Fibroblast of mammary gland (primary cell): ENCODE measurements around the gene DDIT4.
A peak's percentile ranks its signal among the peaks of the same experiment; 100 is the strongest.

ENCODE experiments used
- DNase-seq: peaks from one replicate; pipeline ENCODE4 v3.0.0-alpha.2; 2010; ENCODE audit warnings: low read depth
- H3K4me3 ChIP-seq: 2 replicates; pipeline ENCODE4 v1.5.1; 2011; ENCODE audit warnings: low read depth, mild to moderate bottlenecking, low read length, moderate library complexity; ENCODE audit not compliant: control insufficient read depth
- TF ChIP-seq, protein P1 (sequence below): conservative IDR thresholded peaks from 2 replicates; pipeline ENCODE4 v1.5.1; 2011; ENCODE audit warnings: low read depth, low read length, inconsistent platforms; ENCODE audit not compliant: control insufficient read depth, insufficient read depth

Gene DDIT4

DNA sequence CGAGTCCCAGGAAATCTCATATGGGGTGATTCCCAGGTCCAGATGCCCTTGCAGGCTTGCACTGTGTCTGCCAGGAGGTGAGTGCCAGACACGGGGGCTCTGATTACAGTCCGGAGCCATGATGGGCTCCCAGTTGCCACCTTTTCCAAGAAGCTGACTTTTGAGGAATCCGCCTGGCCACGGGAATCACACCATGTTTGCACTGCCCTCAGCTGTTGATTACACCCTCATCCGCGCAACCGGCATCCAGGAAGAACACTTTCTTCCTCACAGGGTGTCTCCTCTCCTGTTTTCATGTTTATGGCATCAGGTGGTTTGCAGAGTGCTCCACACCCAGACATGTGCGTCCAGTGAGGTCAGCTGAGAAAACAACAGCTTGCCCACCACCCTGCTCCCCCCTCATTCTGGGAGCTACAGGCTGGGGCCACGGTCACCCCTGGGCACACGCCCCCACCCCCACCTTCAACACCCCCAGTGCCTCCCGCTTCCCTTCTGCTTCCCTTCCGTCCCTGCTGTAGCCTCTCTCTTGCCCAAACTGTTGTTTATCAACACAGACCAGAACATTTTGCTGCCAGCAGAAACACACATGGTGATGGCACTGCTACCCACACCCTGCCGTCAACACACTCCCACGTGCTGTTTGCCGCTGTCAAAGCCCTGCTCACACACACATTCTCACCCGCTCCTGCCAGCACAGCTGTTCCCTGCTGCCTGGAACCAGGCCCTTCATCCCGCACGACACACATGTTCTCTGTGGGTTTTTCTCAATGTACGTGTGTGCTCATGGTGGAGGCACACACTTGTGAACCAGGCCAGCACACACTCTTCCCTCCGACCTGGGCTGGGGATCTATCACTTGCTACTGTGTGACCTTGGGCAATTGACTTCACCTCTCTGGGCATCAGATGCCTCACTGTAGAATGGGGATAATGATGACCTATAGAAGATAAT lies 35.8 kb downstream of the DDIT4 start:
- peak; percentile 60 for DNase-seq
- TF ChIP-seq, protein P1, sequence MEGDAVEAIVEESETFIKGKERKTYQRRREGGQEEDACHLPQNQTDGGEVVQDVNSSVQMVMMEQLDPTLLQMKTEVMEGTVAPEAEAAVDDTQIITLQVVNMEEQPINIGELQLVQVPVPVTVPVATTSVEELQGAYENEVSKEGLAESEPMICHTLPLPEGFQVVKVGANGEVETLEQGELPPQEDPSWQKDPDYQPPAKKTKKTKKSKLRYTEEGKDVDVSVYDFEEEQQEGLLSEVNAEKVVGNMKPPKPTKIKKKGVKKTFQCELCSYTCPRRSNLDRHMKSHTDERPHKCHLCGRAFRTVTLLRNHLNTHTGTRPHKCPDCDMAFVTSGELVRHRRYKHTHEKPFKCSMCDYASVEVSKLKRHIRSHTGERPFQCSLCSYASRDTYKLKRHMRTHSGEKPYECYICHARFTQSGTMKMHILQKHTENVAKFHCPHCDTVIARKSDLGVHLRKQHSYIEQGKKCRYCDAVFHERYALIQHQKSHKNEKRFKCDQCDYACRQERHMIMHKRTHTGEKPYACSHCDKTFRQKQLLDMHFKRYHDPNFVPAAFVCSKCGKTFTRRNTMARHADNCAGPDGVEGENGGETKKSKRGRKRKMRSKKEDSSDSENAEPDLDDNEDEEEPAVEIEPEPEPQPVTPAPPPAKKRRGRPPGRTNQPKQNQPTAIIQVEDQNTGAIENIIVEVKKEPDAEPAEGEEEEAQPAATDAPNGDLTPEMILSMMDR, result no peak
- H3K4me3 ChIP-seq, result no peak overlapping the region

GRCh38 chr10:72310241-72310633 lies 36.5 kb downstream of the DDIT4 start:
- peak; percentile 36 for DNase-seq
- no peak overlapping the region for H3K4me3 ChIP-seq
- TF ChIP-seq, protein P1, result no peak

GRCh38 chr10:72310636-72311035 lies 36.9 kb downstream of the DDIT4 start:
- TF ChIP-seq, protein P1, result no peak
- no peak overlapping the region for H3K4me3 ChIP-seq
- no peak for DNase-seq

- H3K4me3 ChIP-seq, result no peak overlapping the region
- no peak for DNase-seq
- TF ChIP-seq, protein P1, result no peak
Observed at GRCh38 chr10:72311667-72312066, 37.9 kb downstream of the DDIT4 start.

- DNase-seq, result no peak
- TF ChIP-seq, protein P1, result no peak
Observed at GRCh38 chr10:72312865-72313391, 39.2 kb downstream of the DDIT4 start.

DNA sequence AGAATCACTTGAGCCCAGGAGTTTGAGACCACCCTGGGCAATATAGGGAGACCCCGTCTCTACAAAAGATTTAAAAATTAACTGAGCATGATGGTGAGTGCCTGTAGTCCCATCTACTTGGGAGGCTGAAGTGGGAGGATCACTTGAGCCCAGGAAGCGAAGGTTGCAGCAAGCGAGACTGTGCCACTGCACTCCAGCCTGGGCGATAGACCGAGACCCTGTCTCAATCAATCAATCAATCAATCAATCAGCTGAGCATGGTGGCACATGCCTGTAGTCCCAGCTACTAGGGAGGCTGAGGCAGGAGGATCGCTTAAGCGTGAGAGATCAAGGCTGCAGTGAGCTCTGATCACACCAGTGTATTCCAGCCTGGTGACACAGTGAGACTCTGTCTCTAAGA lies 40.5 kb downstream of the DDIT4 start:
- no peak overlapping the region for H3K4me3 ChIP-seq
- no peak for DNase-seq
- TF ChIP-seq, protein P1, result no peak

More at GRCh38 chr10:72312865-72313391, 39.2 kb downstream of the DDIT4 start:
- H3K4me3 ChIP-seq, result no peak overlapping the region
